ENCODE data around the gene SPRYD3. TPM values are rescaled to one million over a fixed set of nuclear protein-coding genes. Genes with fewer than 3 reads are reported as not detected.
A peak's percentile ranks its signal among the peaks of the same experiment; 100 is the strongest.

SPRYD3 gene
- total and polyA plus RNA-seq, 2 of the 4 experiments (the other 2 are of a cell fraction): 25.6 to 27.8 TPM

DNA sequence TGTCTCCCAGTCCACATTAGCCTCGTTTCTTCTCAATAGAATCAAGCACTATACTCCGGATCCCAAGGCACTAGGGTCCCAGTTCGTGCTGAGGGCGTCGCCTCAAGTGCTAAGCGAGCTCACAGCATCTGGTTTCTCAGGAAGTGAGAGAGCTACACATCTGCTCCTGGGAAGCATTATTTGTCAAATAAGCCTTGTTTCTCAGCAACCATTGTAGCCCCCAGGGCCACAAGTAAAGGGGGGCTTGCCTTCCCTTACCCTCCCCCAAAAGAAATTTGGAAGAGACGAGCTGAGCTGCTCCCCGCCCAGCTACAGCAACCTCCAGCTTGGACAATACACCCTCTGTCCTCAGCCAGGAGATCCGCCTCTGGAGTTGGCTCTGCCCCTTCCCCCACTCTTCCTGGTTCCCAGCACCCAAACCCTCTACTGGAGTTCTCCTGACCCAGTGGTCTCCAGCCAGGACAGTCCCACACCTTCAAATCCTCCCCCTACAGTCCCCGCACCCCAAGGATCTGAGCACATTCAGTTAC lies 35.1 kb downstream of the SPRYD3 start:
- Histone ChIP-seq H3K4me3 (ENCODE audit: insufficient read depth, low read depth, low read length) (no peak overlapping the region), H4K20me1 (ENCODE audit: insufficient read depth, low read length) (peaks cover 6% of the 10 kb centered on the region; the same call in 1 of the 2 replicates), H3K27me3 (ENCODE audit: control insufficient read depth, insufficient read depth, low read length) (no peaks in the 10 kb centered on the region), H2AK9ac (replicated peaks; ENCODE audit: low read depth, low read length, poor library complexity) (peak overlapping the region; percentile 68), H2BK15ac (ENCODE audit: low read depth, low read length) (no peak overlapping the region), H3K56ac (ENCODE audit: extremely low read depth, insufficient read depth, low read length) (no peak overlapping the region), H3K4me2 (ENCODE audit: low read depth, low read length) (no peak overlapping the region), H4K91ac (ENCODE audit: insufficient read depth, low read depth, low read length) (no peak overlapping the region), H3K4me1 (ENCODE audit: control insufficient read depth, insufficient read depth, low read length) (peaks cover 18% of the 10 kb centered on the region), H2AFZ (replicated peaks; ENCODE audit: low read length, poor library complexity) (peak overlapping the region; percentile 2), H3K9me1 (ENCODE audit: insufficient read depth, low read length) (peaks cover 19% of the 10 kb centered on the region), H3K79me1 (ENCODE audit: low read depth in 1 of 2, low read length in 2 of 2) (peaks cover 10 to 55% of the 10 kb centered on the region in 2 experiments), H4K8ac (ENCODE audit: low read depth in 2 of 2, low read length in 2 of 2) (no peak overlapping the region), H3K18ac (ENCODE audit: low read depth, low read length) (no peak overlapping the region), H3K4ac (ENCODE audit: low read depth, low read length) (no peak overlapping the region; the same call in 1 of the 2 replicates), H2BK20ac (ENCODE audit: low read depth, low read length) (no peak overlapping the region), H3K14ac (replicated peaks; ENCODE audit: low read depth, low read length) (no peak overlapping the region), H3K36me3 (ENCODE audit: control insufficient read depth, insufficient read depth, low read length) (peaks cover 12% of the 10 kb centered on the region), H2BK5ac (ENCODE audit: low read depth, low read length, poor library complexity, severe bottlenecking) (no peak overlapping the region), H3K27ac (ENCODE audit: insufficient read depth, low read length) (no peak overlapping the region), H2BK120ac (ENCODE audit: low read depth, low read length) (no peak overlapping the region), H3K9me3 (ENCODE audit: control insufficient read depth, insufficient read depth, low read length) (no peaks in the 10 kb centered on the region), H3K9ac (ENCODE audit: low read depth, low read length) (no peak overlapping the region), H4K5ac (ENCODE audit: low read depth, low read length) (no peak overlapping the region), H2AK5ac (ENCODE audit: low read depth, low read length) (no peak overlapping the region), H3K23ac (ENCODE audit: low read depth, low read length) (0 out of 2 replicates have a peak overlapping the region, but pooled peaks have one; percentile 58)
- TF ChIP-seq MXI1 (IDR thresholded peaks at IDR 0.05; ENCODE audit: borderline replicate concordance, low read depth, low read length) (no peak), POLR2A (IDR thresholded peaks at IDR 0.05; ENCODE audit: low read depth, low read length) (no peak), BHLHE40 (IDR thresholded peaks at IDR 0.05; ENCODE audit: low read depth, low read length) (no peak), SMC3 (IDR thresholded peaks at IDR 0.05; ENCODE audit: low read depth, low read length) (no peak), NFE2L2 (IDR thresholded peaks at IDR 0.05; ENCODE audit: low read depth, low read length) (no peak), RFX5 (IDR thresholded peaks at IDR 0.05; ENCODE audit: low read depth, low read length) (no peak), CEBPB (IDR thresholded peaks at IDR 0.05; ENCODE audit: low read depth, low read length) (no peak), RAD21 (IDR thresholded peaks at IDR 0.05; ENCODE audit: low read length) (no peak), MAZ (IDR thresholded peaks at IDR 0.05; ENCODE audit: borderline replicate concordance, low read depth, low read length) (no peak)
- TF ChIP-seq, protein P1, sequence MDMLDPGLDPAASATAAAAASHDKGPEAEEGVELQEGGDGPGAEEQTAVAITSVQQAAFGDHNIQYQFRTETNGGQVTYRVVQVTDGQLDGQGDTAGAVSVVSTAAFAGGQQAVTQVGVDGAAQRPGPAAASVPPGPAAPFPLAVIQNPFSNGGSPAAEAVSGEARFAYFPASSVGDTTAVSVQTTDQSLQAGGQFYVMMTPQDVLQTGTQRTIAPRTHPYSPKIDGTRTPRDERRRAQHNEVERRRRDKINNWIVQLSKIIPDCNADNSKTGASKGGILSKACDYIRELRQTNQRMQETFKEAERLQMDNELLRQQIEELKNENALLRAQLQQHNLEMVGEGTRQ (IDR thresholded peaks at IDR 0.05; ENCODE audit: low read depth, low read length): no peak
- TF ChIP-seq, protein P2, sequence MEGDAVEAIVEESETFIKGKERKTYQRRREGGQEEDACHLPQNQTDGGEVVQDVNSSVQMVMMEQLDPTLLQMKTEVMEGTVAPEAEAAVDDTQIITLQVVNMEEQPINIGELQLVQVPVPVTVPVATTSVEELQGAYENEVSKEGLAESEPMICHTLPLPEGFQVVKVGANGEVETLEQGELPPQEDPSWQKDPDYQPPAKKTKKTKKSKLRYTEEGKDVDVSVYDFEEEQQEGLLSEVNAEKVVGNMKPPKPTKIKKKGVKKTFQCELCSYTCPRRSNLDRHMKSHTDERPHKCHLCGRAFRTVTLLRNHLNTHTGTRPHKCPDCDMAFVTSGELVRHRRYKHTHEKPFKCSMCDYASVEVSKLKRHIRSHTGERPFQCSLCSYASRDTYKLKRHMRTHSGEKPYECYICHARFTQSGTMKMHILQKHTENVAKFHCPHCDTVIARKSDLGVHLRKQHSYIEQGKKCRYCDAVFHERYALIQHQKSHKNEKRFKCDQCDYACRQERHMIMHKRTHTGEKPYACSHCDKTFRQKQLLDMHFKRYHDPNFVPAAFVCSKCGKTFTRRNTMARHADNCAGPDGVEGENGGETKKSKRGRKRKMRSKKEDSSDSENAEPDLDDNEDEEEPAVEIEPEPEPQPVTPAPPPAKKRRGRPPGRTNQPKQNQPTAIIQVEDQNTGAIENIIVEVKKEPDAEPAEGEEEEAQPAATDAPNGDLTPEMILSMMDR (conservative IDR thresholded peaks at IDR 0.05; ENCODE audit: low read depth, low read length): no peak
- TF ChIP-seq, protein P3, sequence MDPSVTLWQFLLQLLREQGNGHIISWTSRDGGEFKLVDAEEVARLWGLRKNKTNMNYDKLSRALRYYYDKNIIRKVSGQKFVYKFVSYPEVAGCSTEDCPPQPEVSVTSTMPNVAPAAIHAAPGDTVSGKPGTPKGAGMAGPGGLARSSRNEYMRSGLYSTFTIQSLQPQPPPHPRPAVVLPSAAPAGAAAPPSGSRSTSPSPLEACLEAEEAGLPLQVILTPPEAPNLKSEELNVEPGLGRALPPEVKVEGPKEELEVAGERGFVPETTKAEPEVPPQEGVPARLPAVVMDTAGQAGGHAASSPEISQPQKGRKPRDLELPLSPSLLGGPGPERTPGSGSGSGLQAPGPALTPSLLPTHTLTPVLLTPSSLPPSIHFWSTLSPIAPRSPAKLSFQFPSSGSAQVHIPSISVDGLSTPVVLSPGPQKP (IDR thresholded peaks at IDR 0.05; ENCODE audit: borderline replicate concordance, low read depth, low read length): no peak
- in situ Hi-C loops (cut with MboI; ENCODE audit: low sequenced_read_pairs) (no loop called here), dilution Hi-C loops (cut with HindIII; ENCODE audit: low sequenced_read_pairs, unreplicated experiment) (no loop called here), intact Hi-C loops (cut with micrococcal nuclease) (no loop called here)
- DNase-seq (no peak), ATAC-seq (ENCODE audit: low read depth) (no peak)
- ChIA-PET POLR2A (ENCODE audit: unreplicated experiment) (interaction anchor here (0.6 kb wide), 1 partner anchor 202 kb away, joined by 3 read pairs; no protein-coding TSS in a partner anchor), CTCF (no interaction called here)
- BruUV-seq (replicated peaks): no TSS peak
- WGBS, 2 experiments (ENCODE audit: extremely low coverage in 2 of 2, insufficient read length in 1 of 2): 83% methylated on average over 1 of the region's 10 CpGs; no CpG with 5 or more reads in 1 of the 2 experiments

Measured in IMR-90 (cell line).